Stimulated activated CD4-positive, alpha-beta T cell treated with anti-CD3 and anti-CD28 coated beads, Interleukin-1b, Interleukin-23, amount 100 ng/mL, for 4 hours (primary cell): ENCODE measurements around the gene PSMB2.
"Not testable (repeated sequence)": the region's sequence is repeated elsewhere in the genome, so short reads cannot be mapped to it uniquely, and the experiment has no call there.

Experiments used
- DNase-seq, 2 donors: peaks; one replicate each; pipeline ENCODE4 v3.0.0-alpha.2; 2020; ENCODE audit warnings: low read depth in 2 of 2

Gene PSMB2

GRCh38 chr1:35641233-35641866, at the start of gene PSMB2:
Gene PSMB2 (minus strand): TSS chr1:35641526. CDS start chr1:35641432, 94 bp downstream.
- peak; percentile 94 to 96 for DNase-seq

GRCh38 chr1:35691080-35691479, 49.8 kb upstream of the PSMB2 start:
- no peak for DNase-seq

- not testable (repeated sequence) for DNase-seq
Measured at GRCh38 chr1:35690103-35690502, 48.8 kb upstream of the PSMB2 start.

- no peak for DNase-seq
Measured at GRCh38 chr1:35688161-35688560, 46.8 kb upstream of the PSMB2 start.

- DNase-seq, result no peak
Measured at GRCh38 chr1:35683012-35683411, 41.7 kb upstream of the PSMB2 start.

- DNase-seq, result no peak
Measured at GRCh38 chr1:35680271-35680670, 38.9 kb upstream of the PSMB2 start.

GRCh38 chr1:35675773-35676172, 34.4 kb upstream of the PSMB2 start:
- no peak for DNase-seq

- DNase-seq, result no peak
Measured at GRCh38 chr1:35674111-35674510, 32.8 kb upstream of the PSMB2 start.

GRCh38 chr1:35672116-35672515, 30.8 kb upstream of the PSMB2 start:
- DNase-seq, result no peak

GRCh38 chr1:35668506-35668905, 27.2 kb upstream of the PSMB2 start:
- no peak for DNase-seq

GRCh38 chr1:35666916-35667315, 25.6 kb upstream of the PSMB2 start:
- DNase-seq, result no peak

GRCh38 chr1:35666216-35666615, 24.9 kb upstream of the PSMB2 start:
- no peak for DNase-seq

- DNase-seq, result no peak
Measured at GRCh38 chr1:35663434-35663833, 22.1 kb upstream of the PSMB2 start.

- DNase-seq, result no peak
Measured at GRCh38 chr1:35661474-35661795, 20.1 kb upstream of the PSMB2 start.

GRCh38 chr1:35660581-35661473, 19.5 kb upstream of the PSMB2 start:
- no peak for DNase-seq

- DNase-seq, result no peak
Measured at GRCh38 chr1:35659589-35659988, 18.3 kb upstream of the PSMB2 start.

- no peak for DNase-seq
Measured at GRCh38 chr1:35657851-35658250, 16.5 kb upstream of the PSMB2 start.

- no peak for DNase-seq
Measured at GRCh38 chr1:35656863-35657232, 15.5 kb upstream of the PSMB2 start.

- no peak for DNase-seq
Measured at GRCh38 chr1:35656148-35656862, 15.0 kb upstream of the PSMB2 start.

- DNase-seq, result no peak
Measured at GRCh38 chr1:35655196-35655595, 13.9 kb upstream of the PSMB2 start.

GRCh38 chr1:35650416-35650815, 9.1 kb upstream of the PSMB2 start:
- no peak for DNase-seq

- no peak for DNase-seq
Measured at GRCh38 chr1:35646043-35646442, 4.7 kb upstream of the PSMB2 start.

- no peak for DNase-seq
Measured at GRCh38 chr1:35644204-35644603, 2.9 kb upstream of the PSMB2 start.
